GM10847 (cell line): ENCODE data around the gene ZFAND4.

ENCODE experiments used
- POLR2A ChIP-seq: IDR thresholded peaks from 2 replicates; pipeline ENCODE4 v1.6.1; 2011; ENCODE audit not compliant: insufficient read length; ENCODE audit errors: extremely low read depth

The ZFAND4 gene

DNA sequence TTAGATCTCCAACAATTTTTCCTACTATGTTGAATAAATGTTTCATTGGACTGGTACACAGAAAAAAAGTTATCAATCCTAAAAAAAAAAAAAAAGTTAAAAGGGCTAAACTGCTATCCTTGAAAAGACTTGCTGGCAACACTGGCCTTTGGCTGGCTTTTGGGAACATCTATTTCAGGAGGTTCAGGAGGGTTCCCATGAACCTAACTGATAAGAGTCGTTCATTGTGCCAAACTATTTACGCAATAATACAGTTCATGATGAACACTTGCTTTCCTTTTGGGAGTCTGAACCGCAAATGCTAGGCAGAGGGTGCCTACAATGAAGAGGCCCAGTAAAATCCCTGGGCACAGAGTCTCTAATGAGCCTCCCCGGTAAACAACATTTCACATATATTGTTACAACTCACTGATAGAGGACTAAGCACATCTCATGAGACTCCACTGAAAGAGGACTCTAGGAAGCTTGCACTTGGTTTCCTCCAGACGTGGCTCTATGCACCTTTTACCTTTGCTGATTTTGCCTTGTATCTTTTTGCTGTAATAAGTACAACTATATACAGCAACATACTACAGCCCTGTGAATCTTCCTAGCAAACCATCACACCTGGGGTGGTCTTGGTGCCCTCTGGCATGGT, 45.0 kb downstream of the ZFAND4 start:
- no peak for TF ChIP-seq POLR2A

DNA sequence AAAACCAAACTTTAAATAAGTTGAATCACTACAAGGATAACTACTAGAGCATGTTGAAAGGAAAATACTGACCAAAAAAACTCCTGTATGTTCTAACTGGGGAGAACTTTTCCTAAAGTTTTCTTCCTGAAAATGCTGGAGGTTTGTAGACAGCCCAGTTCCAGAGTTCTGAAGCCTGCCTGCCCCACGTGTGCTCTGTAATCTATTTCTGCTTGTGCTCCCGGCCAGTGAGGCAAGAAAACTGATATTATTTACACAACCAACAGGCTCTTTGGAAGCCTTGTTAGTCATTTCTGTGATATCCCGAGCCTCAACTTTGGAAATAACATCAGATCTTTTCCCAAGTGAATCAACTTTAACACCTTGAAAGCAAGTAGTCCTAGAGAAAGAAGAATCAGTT, 46.7 kb downstream of the ZFAND4 start:
- TF ChIP-seq POLR2A = no peak

DNA sequence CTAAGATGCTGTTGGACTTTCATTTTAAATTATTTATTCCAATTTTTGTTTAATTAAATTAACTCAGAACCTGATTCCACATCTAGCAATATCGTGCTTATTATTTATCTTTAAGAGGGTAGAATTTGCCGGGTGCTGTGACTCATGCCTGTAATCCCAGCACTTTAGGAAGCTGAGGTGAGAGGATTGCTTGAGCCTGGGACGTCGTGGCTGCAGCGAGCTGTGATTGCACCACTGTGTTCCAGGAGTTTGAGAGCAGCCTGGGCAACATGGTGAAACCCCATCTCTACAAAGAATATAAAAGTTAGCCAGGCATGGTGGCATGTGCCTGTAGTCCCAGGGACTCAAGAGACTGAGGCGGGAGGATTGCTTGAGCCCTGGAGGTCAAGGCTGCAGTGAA, 47.8 kb downstream of the ZFAND4 start:
- TF ChIP-seq POLR2A = no peak

DNA sequence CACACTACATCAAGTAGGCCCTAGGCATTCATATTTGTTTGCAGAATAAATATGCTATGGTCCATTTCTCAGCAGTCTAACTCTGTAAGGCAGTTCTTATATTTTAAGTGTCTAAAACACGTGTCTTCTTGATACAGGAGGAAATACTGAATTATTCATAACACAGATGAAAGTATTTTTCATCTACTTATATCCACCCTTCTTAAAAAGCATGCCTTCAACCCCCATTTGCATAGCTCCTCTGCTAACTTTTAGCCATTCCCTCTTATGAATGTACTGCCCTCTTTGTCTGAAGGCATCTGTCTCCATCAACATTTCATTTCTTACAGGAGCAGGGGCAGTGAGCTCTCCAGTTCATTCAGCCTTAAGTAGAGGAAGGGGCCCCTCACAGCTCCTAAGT, 57.7 kb downstream of the ZFAND4 start:
- no peak for TF ChIP-seq POLR2A

DNA sequence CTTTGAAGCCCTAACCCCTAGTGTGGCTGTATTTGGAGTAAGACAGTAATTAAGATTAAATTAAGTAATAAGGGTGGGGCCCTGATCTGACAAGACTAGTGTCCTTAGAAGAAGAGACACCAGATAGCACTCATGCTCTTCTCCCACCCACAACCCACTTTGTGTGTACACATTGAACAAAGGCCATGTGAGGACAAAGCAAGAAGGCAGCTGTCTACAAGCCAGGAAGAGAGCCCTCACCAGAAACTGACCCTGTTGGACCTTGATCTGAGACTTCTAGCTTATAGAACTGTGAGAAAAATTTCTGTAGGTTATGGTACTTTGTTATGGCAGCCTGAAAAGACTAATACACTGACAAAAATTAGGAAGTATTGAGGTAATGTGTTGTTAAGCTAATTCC, 59.8 kb downstream of the ZFAND4 start:
- no peak for TF ChIP-seq POLR2A

DNA sequence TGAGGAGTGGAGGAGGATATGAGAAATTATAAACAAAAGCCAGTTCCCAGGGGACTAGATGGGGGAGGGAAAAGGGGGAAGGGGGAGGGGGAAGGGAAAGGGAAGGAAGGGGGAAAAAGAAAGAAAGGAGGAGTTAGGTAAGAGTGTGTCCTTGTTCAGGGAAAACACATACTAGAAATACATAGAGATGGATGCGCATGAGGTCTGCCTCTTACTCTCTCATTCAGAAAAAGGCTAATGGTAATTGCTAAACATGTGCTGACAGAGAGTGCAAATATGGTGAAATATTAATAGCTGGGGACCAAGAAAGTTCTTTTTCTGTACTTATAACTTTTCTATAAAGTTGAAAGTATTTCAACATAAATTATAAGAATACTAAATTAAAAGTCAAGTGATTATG, 64.5 kb downstream of the ZFAND4 start:
- no peak for TF ChIP-seq POLR2A

DNA sequence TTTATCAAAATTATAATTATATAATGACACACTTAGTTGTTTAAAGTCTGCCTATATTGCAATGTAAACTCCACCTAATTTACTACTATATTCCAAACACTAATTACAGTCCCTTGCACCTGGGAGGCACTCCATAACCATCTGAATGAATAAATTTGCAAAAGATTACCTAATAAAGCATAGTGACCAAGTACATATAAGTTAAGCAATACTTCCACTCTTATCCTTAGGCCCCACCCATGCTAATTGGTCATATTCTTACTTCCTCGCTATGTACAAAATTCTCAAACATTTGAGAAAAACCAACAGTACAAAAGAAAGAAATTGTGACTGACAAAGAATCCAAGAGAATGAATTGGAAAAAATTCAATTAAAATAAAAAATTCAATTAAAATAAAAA, 65.3 kb downstream of the ZFAND4 start:
- no peak for TF ChIP-seq POLR2A

DNA sequence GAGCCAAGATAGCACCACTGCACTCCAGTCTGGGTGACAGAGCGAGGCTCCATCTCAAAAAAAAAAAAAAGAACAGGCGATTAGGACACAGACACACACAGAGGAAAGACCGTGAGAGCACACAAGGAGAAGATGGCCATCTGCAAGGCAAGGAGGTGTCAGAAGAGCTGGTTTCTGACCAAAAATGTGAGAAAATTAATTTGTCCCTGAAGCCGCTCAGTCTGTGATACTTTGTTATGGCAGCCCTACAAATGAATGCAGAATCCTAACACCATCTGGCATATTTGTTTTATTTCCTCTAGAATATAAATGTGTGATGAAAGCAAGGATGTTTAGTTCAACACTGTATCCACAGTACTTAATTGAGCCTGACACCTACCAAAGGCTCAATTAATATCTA, 69.7 kb downstream of the ZFAND4 start:
- no peak for TF ChIP-seq POLR2A

DNA sequence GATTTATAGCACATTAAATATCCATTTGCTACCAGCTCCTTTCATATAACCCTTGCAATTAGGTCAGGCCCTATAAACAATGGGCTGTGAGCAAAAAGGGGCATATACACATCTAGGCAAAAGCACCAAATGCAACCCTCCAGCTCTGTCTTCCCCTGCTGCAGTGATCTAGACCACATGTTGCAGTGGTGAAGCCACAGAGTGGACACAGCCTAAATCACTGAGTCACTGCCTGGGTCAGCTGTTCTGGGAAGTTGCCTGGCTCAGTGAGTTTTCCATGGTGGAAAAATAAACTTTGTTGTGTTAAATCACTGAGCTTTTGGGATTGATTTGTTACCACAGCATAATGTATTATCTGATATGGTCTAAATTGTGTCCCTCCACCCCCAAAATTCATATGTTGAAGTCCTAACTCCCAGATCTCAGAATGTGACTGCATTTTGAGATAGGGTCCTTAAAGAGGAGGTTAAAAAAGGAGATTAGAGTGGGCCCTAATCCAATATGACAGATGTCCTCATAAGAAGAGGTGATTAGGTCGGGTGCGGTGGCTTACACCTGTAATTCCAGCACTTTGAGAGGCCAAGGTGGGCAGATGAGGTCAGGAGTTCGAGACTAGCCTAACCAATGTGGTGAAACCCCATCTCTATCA, 70.4 kb downstream of the ZFAND4 start:
- no peak for TF ChIP-seq POLR2A

DNA sequence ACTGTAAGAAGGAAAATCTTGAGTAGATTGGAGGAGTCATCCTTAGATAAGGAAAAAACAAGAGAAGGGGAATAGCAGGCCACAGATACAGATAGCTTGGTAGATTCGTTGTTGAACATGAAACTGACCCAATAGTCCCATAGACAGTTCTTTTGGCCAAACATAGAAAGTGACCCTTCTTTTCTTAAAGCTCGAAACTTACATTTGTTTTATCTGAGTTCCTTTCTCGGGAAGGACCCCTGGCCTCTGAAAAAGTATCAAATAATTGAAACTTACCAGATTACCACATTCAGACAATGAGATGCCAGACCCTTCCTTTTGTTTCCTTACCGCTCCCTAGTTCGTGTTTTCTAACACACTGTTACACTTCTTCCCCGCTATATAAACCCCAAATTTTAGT, 72.9 kb downstream of the ZFAND4 start:
- TF ChIP-seq POLR2A = no peak

DNA sequence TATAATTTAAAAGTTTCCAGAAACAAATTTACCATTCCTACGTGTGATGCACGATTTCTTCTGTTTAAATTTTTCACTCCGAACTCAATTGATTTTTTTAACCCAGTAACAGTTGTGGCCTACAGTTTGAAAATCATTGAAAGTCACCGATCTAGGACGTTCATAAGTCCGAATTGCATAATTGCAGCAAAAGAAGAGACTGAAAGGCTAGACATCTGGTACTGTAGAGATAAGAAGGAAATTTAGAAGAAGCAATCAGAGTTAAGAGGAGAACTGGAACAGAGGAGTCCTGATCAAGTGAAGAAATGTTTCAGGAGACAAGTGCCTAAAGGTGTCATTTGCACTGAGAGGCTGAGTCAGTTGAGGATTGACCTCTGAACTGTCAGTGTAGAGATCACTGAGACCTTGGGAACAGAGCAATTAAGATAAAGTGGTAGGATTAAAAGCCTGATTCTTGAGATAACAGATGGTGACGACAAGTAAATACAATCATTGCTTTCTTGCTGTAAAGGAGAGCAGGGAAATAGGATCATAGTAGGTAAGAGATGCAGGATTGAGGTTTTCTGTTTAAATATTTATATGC, 73.5 kb downstream of the ZFAND4 start:
- TF ChIP-seq POLR2A = no peak

DNA sequence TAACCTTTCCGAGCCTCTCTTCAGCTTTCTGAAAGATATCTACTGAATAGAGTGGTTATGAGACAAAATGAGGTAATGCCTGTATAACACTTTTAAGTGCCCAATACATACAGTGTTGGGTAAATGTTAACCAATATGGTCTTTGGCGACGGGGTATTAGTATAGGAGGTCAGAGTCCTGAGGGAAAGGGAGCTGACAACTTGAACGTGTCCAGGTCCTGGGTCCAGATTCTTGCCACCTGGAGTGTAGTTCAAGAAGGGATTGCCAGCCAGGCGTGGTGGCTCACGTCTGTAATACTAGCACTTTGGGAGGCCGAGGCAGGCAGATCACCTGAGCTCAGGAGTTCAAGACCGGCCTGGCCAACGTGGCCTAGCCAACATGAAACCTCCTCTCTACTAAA, 76.0 kb downstream of the ZFAND4 start:
- no peak for TF ChIP-seq POLR2A

DNA sequence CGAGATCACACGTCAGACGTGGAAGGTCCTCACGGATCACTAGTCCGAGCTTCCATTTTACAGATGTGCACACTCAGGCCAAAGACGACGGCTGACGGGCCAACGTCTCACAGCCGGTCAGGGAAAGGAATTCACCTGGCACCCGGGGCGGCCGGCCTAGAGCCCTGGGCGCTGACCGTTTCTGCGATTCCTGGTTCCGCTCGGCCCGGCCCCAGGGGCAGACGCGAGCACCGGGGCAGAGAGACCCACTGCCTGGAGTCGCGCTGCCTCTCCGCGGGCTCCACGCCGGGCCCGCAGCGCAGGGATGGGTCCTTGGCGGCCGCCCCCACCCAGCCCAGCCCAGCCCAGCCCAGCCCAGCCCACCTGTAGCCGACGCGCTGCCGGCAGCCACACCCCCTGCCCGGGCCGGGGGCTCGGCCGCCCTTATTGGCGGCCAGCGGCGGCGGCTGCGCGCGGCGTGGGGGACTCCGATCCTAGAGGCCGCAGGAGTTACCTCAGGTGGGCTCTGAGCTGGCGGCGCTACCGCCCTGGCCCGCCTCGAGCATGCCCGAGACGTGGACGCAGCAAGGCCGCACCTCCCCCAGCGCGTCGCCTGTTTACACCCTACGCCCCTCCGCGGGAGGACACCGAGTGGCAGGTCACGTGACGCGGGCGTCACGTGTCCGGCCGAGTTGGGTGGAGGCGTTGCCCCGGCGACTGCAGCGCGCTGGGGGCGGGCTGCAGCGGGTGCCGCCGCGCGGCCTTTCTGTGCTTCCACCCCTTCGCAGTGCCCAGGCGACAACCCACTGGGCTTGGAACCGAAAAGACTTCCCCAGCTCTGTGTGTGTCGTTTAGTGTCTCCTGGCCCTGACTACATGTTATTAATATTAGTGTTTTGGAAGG, 78.1 kb downstream of the ZFAND4 start:
- TF ChIP-seq POLR2A = peak; percentile 42

DNA sequence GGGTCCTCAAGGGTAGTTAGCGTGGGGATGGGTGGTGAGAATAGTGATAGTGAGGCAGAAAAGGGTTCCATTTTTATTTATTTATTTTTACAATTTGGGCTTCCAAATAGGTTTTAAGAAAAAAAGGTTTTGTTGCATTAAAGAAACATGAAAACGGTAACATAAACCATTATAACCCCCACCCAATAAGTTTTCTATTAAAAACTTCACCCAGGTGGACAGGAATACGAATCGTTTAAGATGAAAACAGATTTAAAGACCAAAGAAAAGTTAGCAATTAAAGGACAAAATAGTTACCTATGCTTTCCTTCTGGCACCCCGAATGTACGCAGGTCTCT, 78.7 kb downstream of the ZFAND4 start:
- no peak for TF ChIP-seq POLR2A

DNA sequence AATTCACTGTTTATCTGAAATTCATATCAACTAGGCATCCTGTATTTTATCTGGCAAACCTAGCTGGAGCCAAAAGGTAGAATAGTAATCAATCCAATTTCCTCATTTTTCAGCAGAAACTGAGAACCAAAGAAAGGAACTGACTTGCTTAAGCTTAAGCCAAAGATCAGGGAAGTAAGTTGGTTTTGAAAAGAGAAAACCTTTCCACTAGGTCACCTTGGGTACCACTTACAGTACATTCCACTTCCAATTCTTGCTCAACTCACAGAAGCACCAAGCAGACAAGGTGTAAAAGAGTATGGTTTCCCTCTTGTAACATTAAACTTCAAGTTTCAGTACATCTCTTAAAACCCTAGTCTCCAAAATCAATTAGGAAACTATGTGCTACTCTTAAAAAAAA, 79.6 kb downstream of the ZFAND4 start:
- TF ChIP-seq POLR2A = no peak

DNA sequence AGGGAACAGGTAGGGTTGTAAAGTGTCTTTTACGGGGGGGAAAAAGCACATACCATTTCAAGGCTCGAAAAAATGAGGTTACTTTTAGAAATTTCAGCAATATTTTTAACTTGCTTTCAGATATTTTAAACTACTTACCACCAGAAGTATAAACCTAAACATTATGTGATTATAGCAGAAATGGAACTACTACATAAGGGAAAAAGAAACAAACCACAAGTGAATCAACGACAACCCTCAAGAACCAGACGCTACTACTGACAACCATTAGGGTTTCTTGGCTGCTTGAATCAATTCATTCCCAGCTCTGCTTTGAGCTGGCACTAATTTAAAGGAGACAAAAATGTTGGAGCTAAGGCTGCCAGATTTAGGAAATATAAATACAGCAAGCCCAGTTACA, 80.1 kb downstream of the ZFAND4 start:
- no peak for TF ChIP-seq POLR2A
